Naive thymus-derived CD4-positive, alpha-beta T cell (primary cell): ENCODE data around the gene ZNF775. TPM values are rescaled to one million over a fixed set of nuclear protein-coding genes. Genes with fewer than 3 reads are reported as not detected.

Experiments used
- ATAC-seq: fragments of 150-1000 bp; cut with Tn5 transposase; 2 replicates; pipeline ENCODE4 v1.10.0; 2021; ENCODE audit warnings: mild to moderate bottlenecking, moderate library complexity
- CTCF ChIA-PET: fragments of 350-600 bp; sonication (Branson Sonifier 250); formaldehyde crosslinking; loops from one replicate; lab custom pipeline; 2021; ENCODE audit warnings: antibody characterized with exemption; lab: Charles Lee
- POLR2A ChIA-PET: fragments of 350-600 bp; sonication (Branson Sonifier 250); formaldehyde crosslinking; loops from one replicate; lab custom pipeline; 2021; ENCODE audit warnings: antibody characterized with exemption, inconsistent platforms; lab: Charles Lee
- DNase-seq, 9 donors: peaks; one replicate each; pipeline versions ENCODE4 v3.0.0 to v3.0.0-alpha.2; 2020 to 2022; ENCODE audit warnings: mixed read lengths in 1 of 9
- H3K27ac ChIP-seq: one replicate; pipeline ENCODE4 v1.7.0; 2013; ENCODE audit warnings: mild to moderate bottlenecking, low read depth, low read length, moderate library complexity
- H3K27me3 ChIP-seq, 2 donors: one replicate each; pipeline ENCODE4 v1.7.0; 2013; ENCODE audit warnings: low read length in 2 of 2, mild to moderate bottlenecking in 2 of 2, moderate library complexity in 2 of 2; ENCODE audit not compliant: control insufficient read depth in 2 of 2, insufficient read depth in 2 of 2
- H3K36me3 ChIP-seq, 3 experiments: 1 replicate in 2 of 3; 2 replicates in 1 of 3; pipeline ENCODE4 v1.7.0; 2013; ENCODE audit warnings: low read length in 3 of 3, mild to moderate bottlenecking in 3 of 3, moderate library complexity in 1 of 3; ENCODE audit not compliant: insufficient read depth in 3 of 3, control insufficient read depth in 2 of 3
- H3K4me1 ChIP-seq, 2 donors: one replicate each; pipeline ENCODE4 v1.7.0; 2013; ENCODE audit warnings: low read length in 2 of 2, mild to moderate bottlenecking in 2 of 2, moderate library complexity in 1 of 2; ENCODE audit not compliant: control insufficient read depth in 2 of 2, insufficient read depth in 2 of 2
- H3K4me3 ChIP-seq: 2 replicates; pipeline ENCODE4 v1.7.0; 2013; ENCODE audit warnings: mild to moderate bottlenecking, low read length
- H3K9me3 ChIP-seq, 3 experiments: 1 replicate in 2 of 3; 2 replicates in 1 of 3; pipeline ENCODE4 v1.7.0; 2013; ENCODE audit warnings: low read length in 3 of 3; ENCODE audit not compliant: control insufficient read depth in 2 of 3
- H3K27ac Mint-ChIP-seq, 9 donors: one replicate each; pipeline ENCODE4 v1.8.0; 2020 to 2022; ENCODE audit warnings: mixed read lengths in 9 of 9, mild to moderate bottlenecking in 8 of 9, moderate library complexity in 5 of 9, inconsistent platforms in 2 of 9
- H3K27me3 Mint-ChIP-seq, 5 donors: one replicate each; pipeline ENCODE4 v1.8.0; 2021 to 2022; ENCODE audit warnings: mixed read lengths in 5 of 5, mild to moderate bottlenecking in 1 of 5
- H3K36me3 Mint-ChIP-seq, 5 donors: one replicate each; pipeline ENCODE4 v1.8.0; 2020 to 2022; ENCODE audit warnings: mixed read lengths in 5 of 5, mild to moderate bottlenecking in 3 of 5, inconsistent platforms in 1 of 5
- H3K4me1 Mint-ChIP-seq, 7 donors: one replicate each; pipeline ENCODE4 v1.8.0; 2020 to 2022; ENCODE audit warnings: mixed read lengths in 7 of 7, mild to moderate bottlenecking in 3 of 7, inconsistent platforms in 1 of 7
- H3K4me3 Mint-ChIP-seq, 10 donors: one replicate each; pipeline ENCODE4 v1.8.0; 2020 to 2022; ENCODE audit warnings: mild to moderate bottlenecking in 10 of 10, mixed read lengths in 10 of 10, moderate library complexity in 6 of 10, inconsistent platforms in 2 of 10
- H3K9me3 Mint-ChIP-seq, 11 donors: one replicate each; pipeline ENCODE4 v1.8.0; 2020 to 2022; ENCODE audit warnings: mixed read lengths in 11 of 11, mild to moderate bottlenecking in 4 of 11, inconsistent platforms in 1 of 11, moderate library complexity in 1 of 11
- intact Hi-C, 2 donors: fragments of 100-400 bp; cut with micrococcal nuclease; formaldehyde crosslinking; loops; one replicate each; pipeline ENCODE4 v1.15.1; 2023
- polyA plus RNA-seq, 2 donors: library from polyadenylated mRNA; unstranded; fragments of 300-500 nt; fragmentation: Illumina TruSeq; gene quantifications; one replicate each; pipeline ENCODE4 v1.2.3, GENCODE V29; 2021
- total RNA-seq, 6 experiments: library from RNA in 5 of 6; stranded (reverse) in 5 of 6; gene quantifications; 1 replicate in 5 of 6; 2 replicates in 1 of 6; pipeline ENCODE4 v1.2.3 and lab custom pipeline; 2021 to 2026

The ZNF775 gene
- total and polyA plus RNA-seq, 7 experiments from 2014 or later, result 1.1 to 7.4 (median 4.3) TPM

DNA sequence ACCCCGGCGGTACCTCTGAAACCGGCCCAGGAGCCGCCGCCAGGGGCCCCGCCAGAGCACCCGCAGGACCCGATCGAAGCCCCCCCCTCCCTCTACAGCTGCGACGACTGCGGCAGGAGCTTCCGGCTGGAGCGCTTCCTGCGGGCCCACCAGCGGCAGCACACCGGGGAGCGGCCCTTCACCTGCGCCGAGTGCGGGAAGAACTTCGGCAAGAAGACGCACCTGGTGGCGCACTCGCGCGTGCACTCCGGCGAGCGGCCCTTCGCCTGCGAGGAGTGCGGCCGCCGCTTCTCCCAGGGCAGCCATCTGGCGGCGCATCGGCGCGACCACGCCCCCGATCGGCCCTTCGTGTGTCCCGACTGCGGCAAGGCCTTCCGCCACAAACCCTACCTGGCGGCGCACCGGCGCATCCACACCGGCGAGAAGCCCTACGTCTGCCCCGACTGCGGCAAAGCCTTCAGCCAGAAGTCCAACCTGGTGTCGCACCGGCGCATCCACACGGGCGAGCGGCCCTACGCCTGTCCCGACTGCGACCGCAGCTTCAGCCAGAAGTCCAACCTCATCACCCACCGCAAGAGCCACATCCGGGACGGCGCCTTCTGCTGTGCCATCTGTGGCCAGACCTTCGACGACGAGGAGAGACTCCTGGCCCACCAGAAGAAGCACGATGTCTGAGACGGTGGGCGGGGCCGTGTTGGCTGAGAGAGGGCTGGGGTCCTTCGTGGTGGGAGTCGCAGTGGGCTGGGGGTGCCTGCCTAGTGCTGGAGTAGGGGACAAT lies 6.7 kb upstream of the ZNF775 start:
- Histone ChIP-seq H3K4me3 (no peak overlapping the region), H3K27me3 (no peaks in the 10 kb centered on the region), H3K9me3 (no peaks in the 10 kb centered on the region), H3K36me3 (peaks cover 0 to 33% (median 2%) of the 10 kb centered on the region in 3 experiments), H3K4me1 (peaks cover 11 to 35% of the 10 kb centered on the region in 2 donors), H3K27ac (no peak overlapping the region)
- H3K4me1 Mint-ChIP-seq, result peaks cover 27 to 75% (median 61%) of the 10 kb centered on the region in 7 donors
- no peaks in the 10 kb centered on the region for H3K27me3 Mint-ChIP-seq
- peak overlapping the region in 1 of 10 donors; percentile 37 for H3K4me3 Mint-ChIP-seq
- ChIA-PET CTCF (no interaction called here), POLR2A (no interaction called here)
- intact Hi-C loops, result no loop called here
- peak overlapping the region in 3 of 9 donors; percentile 25 to 72 (median 62) for H3K27ac Mint-ChIP-seq
- H3K9me3 Mint-ChIP-seq, result no peaks in the 10 kb centered on the region
- peaks cover 0 to 26% (median 9%) of the 10 kb centered on the region in 5 donors for H3K36me3 Mint-ChIP-seq
- ATAC-seq (no peak), DNase-seq (no peak)

DNA sequence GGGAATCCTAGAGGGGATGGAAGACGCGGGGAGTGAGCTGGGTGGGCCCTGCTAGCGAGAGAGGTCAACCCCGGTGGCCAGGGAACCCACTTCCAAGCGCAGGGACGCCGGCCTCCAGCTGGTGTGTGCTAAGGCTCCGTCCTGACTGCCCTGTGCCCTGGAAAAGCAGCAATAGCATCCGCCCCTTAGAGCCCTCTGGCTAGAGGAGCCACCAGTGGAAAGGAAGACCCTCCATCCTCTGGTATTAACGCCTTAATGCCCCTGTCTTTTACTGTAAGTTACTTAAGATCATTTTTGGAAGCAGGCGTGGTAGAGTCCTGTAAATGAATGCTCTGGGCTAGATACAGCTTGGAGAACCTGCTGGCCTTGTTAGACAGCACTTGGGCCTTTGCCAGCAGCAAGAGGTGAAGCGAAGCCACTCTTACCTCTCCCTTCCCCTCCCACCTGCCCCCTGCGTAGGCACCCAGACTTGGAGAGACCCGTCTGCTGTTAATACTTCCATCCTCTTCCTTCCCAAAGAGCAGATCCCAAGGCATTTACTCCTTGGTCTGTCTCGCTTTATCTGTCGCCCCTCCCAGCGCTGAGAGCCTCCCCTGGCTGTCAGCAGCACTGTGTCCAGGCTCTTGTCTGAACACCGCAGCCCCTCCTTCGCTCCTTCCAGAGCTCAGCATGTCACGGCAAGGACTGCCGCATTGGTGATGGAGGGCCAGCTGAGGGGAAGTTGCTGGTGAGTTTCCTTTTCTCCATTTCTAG lies 5.9 kb upstream of the ZNF775 start:
- Histone ChIP-seq H3K9me3 (no peaks in the 10 kb centered on the region), H3K4me1 (peaks cover 11 to 39% of the 10 kb centered on the region in 2 donors), H3K4me3 (no peak overlapping the region), H3K27ac (peak overlapping the region; percentile 32), H3K36me3 (peaks cover 0 to 33% (median 2%) of the 10 kb centered on the region in 3 experiments), H3K27me3 (no peaks in the 10 kb centered on the region)
- no peaks in the 10 kb centered on the region for H3K27me3 Mint-ChIP-seq
- H3K4me1 Mint-ChIP-seq, result peaks cover 30 to 77% (median 64%) of the 10 kb centered on the region in 7 donors
- ChIA-PET CTCF (interaction anchor here (1.7 kb wide), 1 partner anchor 17 kb away, joined by 5 read pairs; no protein-coding TSS in a partner anchor), POLR2A (interaction anchor here (0.6 to 2.2 kb wide), 2 partner anchors 7 to 856 kb away, joined by 3 to 8 read pairs; no protein-coding TSS in a partner anchor)
- ATAC-seq, result no peak
- intact Hi-C loops, result no loop called here
- DNase-seq, result no peak
- H3K27ac Mint-ChIP-seq, result peak overlapping the region; percentile 29 to 80 (median 70)
- H3K4me3 Mint-ChIP-seq, result peak overlapping the region in 1 of 10 donors; percentile 37
- no peaks in the 10 kb centered on the region for H3K9me3 Mint-ChIP-seq
- H3K36me3 Mint-ChIP-seq, result peaks cover 0 to 26% (median 9%) of the 10 kb centered on the region in 5 donors

DNA sequence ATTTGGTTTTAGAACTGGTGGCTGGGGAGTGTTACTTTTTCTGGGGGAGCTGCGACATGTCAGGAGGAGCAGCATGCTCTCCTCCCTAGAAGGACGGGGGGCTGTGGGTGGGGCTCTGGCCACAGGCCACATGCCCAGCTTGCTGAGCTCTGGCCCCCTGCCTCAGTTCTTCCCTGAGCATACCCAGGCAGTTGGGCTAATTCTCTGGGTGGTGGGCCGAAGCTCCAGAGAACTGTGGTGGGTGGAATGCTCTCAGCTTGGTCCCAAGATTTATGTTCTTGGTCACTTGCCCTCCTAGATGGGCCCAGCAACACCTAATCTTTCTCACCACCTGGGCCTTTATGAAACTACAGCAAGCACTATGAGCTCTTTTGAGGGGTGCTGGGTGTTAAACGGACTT lies 5.1 kb upstream of the ZNF775 start:
- Histone ChIP-seq H3K27ac (peak overlapping the region; percentile 32), H3K27me3 (no peaks in the 10 kb centered on the region), H3K9me3 (no peaks in the 10 kb centered on the region), H3K36me3 (peaks cover 0 to 32% (median 2%) of the 10 kb centered on the region in 3 experiments), H3K4me3 (no peak overlapping the region), H3K4me1 (peaks cover 11 to 40% of the 10 kb centered on the region in 2 donors)
- ATAC-seq (no peak), DNase-seq (no peak)
- peak overlapping the region in 1 of 10 donors; percentile 12 for H3K4me3 Mint-ChIP-seq
- no peaks in the 10 kb centered on the region for H3K27me3 Mint-ChIP-seq
- H3K27ac Mint-ChIP-seq, result peak overlapping the region in 8 of 9 donors; percentile 57 to 89 (median 74)
- no peaks in the 10 kb centered on the region for H3K9me3 Mint-ChIP-seq
- peaks cover 30 to 78% (median 65%) of the 10 kb centered on the region in 7 donors for H3K4me1 Mint-ChIP-seq
- intact Hi-C loops, result no loop called here
- ChIA-PET POLR2A (interaction anchor here (0.6 to 2.2 kb wide), 4 partner anchors 8 to 855 kb away, joined by 3 to 8 read pairs (median 6); no protein-coding TSS in a partner anchor), CTCF (interaction anchor here (1.7 kb wide), 1 partner anchor 18 kb away, joined by 5 read pairs; no protein-coding TSS in a partner anchor)
- peaks cover 0 to 26% (median 8%) of the 10 kb centered on the region in 5 donors for H3K36me3 Mint-ChIP-seq

DNA sequence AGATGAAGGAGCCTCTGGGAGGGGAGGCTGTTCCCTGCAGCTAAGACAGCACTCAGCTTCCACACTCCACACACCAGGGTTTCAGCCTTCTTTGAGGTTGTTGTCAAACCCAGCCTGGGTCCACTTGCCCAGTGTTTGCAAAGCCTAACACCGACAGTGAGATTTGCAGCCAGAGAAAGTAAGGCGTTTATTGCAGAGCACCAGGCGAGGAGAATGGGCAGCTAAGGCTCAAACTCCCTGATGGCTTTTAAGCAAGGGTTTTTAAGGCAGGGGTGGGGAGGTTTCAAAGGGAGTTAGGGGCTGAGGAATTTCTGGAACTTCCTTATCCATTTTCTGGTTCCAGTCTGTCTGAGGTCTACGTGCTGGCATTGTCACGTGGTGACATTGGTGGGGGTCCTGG lies 4.7 kb upstream of the ZNF775 start:
- Histone ChIP-seq H3K27me3 (no peaks in the 10 kb centered on the region), H3K4me1 (peaks cover 8 to 36% of the 10 kb centered on the region in 2 donors), H3K36me3 (peaks cover 0 to 29% (median 2%) of the 10 kb centered on the region in 3 experiments), H3K27ac (peak overlapping the region; percentile 34), H3K4me3 (no peak overlapping the region), H3K9me3 (no peaks in the 10 kb centered on the region)
- H3K9me3 Mint-ChIP-seq, result no peaks in the 10 kb centered on the region
- H3K4me1 Mint-ChIP-seq, result peaks cover 29 to 74% (median 63%) of the 10 kb centered on the region in 7 donors
- H3K27ac Mint-ChIP-seq, result peak overlapping the region; percentile 35 to 89 (median 72)
- ChIA-PET POLR2A (interaction anchor here (1.0 to 2.4 kb wide), 5 partner anchors 7 to 32 kb away, joined by 4 to 10 read pairs (median 7); a partner anchor contains a TSS), CTCF (interaction anchor here (0.6 to 1.7 kb wide), 2 partner anchors 19 to 1084 kb away, joined by 5 to 6 read pairs; no protein-coding TSS in a partner anchor)
- ATAC-seq (no peak), DNase-seq (no peak)
- intact Hi-C loops, result no loop called here
- H3K27me3 Mint-ChIP-seq, result no peaks in the 10 kb centered on the region
- H3K36me3 Mint-ChIP-seq, result peaks cover 0 to 26% (median 7%) of the 10 kb centered on the region in 5 donors
- no peak overlapping the region for H3K4me3 Mint-ChIP-seq

DNA sequence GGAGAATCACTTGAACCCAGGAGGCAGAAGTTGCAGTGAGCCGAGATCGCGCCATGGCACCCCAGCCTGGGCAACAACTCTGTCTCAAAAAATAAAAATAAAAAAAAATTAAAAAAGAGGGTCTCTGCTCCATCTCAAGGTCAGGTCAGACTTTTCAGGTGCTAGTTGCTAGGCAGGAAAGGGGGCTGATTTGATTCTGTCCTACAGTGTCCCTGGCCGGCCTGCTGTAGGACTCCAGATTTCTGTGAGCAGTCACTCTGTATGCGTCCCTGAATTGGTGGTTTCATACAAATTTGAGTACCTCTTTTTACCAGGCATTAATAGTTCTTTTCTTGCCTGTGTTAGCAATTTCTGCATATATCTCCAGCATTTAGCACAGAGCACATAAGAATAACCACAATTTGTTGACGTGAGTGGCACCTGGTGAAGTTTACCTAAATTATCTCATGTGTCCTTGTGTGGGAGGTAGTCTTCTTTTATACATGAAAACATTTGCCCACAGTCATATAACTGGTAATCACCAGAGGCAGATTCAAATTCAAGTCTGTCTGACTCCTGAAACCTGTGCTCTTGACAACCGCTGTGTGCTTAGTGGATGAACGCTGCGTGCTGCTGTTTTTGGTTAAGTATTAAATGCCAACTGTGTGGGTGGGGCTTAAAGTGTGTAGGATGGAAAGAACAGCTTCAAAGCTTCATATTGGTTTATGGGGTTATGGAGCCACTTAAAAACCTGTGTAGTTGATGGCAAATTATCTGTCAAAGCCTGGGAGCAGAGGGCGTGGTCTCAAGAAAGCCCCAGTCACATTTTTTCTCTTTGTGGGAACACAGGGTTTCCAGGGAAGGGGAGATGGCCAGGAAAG lies 3.2 kb upstream of the ZNF775 start:
- Histone ChIP-seq H3K9me3 (no peaks in the 10 kb centered on the region), H3K4me3 (no peak overlapping the region), H3K4me1 (peaks cover 4 to 30% of the 10 kb centered on the region in 2 donors), H3K27me3 (no peaks in the 10 kb centered on the region), H3K36me3 (peaks cover 0 to 29% (median 2%) of the 10 kb centered on the region in 3 experiments), H3K27ac (peak overlapping the region; percentile 48)
- ATAC-seq, result peak; percentile 12
- Mint-ChIP-seq H3K4me3 (peak overlapping the region in 9 of 10 donors; percentile 19 to 71 (median 51)), H3K9me3 (no peaks in the 10 kb centered on the region), H3K27ac (peak overlapping the region; percentile 12 to 94 (median 90)), H3K27me3 (no peaks in the 10 kb centered on the region), H3K4me1 (peaks cover 30 to 71% (median 60%) of the 10 kb centered on the region in 7 donors), H3K36me3 (peaks cover 0 to 21% (median 5%) of the 10 kb centered on the region in 5 donors)
- CTCF ChIA-PET, result interaction anchor here (0.8 kb wide), 1 partner anchor 23 kb away, joined by 5 read pairs; no protein-coding TSS in a partner anchor
- intact Hi-C loops, result loop anchor here in 1 of 2 donors (5.0 kb wide), 2 partner anchors 706 to 966 kb away; partner anchors contain the start of genes FASTK, NUB1 and TMUB1
- peak in 6 of 9 donors; percentile 34 to 69 (median 52) for DNase-seq
- POLR2A ChIA-PET, result interaction anchor here (1.0 to 2.4 kb wide), 6 partner anchors 9 to 30 kb away, joined by 4 to 12 read pairs (median 8); a partner anchor contains a TSS
